IPS-15b (cell line): ENCODE data around the gene CWC22.

Experiments
- H3K27me3 ChIP-seq: one replicate; pipeline ENCODE4 v1.6.1; 2013; ENCODE audit warnings: low read length; ENCODE audit not compliant: control insufficient read depth, insufficient read depth
- H3K36me3 ChIP-seq: one replicate; pipeline ENCODE4 v1.6.1; 2013; ENCODE audit warnings: low read length; ENCODE audit not compliant: control insufficient read depth, insufficient read depth
- H3K4me1 ChIP-seq: one replicate; pipeline ENCODE4 v1.6.1; 2013; ENCODE audit warnings: mild to moderate bottlenecking, low read length; ENCODE audit not compliant: control insufficient read depth, insufficient read depth
- H3K4me3 ChIP-seq: one replicate; pipeline ENCODE4 v1.5.1; 2013; ENCODE audit warnings: low read depth, low read length
- H3K9ac ChIP-seq: one replicate; pipeline ENCODE4 v1.6.1; 2013; ENCODE audit warnings: low read depth, mild to moderate bottlenecking, low read length
- H3K9me3 ChIP-seq: one replicate; pipeline ENCODE4 v1.6.1; 2013; ENCODE audit warnings: mild to moderate bottlenecking, low read length; ENCODE audit not compliant: control insufficient read depth, insufficient read depth

Gene CWC22

GRCh38 chr2:179915395-179915992 lies 91.6 kb downstream of the CWC22 start:
- peaks cover 5% of the 10 kb centered on the region for H3K4me1 ChIP-seq
- no peak overlapping the region for H3K4me3 ChIP-seq
- no peaks in the 10 kb centered on the region for H3K36me3 ChIP-seq
- H3K27me3 ChIP-seq, result no peaks in the 10 kb centered on the region
- no peak overlapping the region for H3K9ac ChIP-seq
- no peaks in the 10 kb centered on the region for H3K9me3 ChIP-seq

- no peak overlapping the region for H3K9ac ChIP-seq
- H3K9me3 ChIP-seq, result no peaks in the 10 kb centered on the region
- no peaks in the 10 kb centered on the region for H3K27me3 ChIP-seq
- H3K4me1 ChIP-seq, result peaks cover 13% of the 10 kb centered on the region
- H3K4me3 ChIP-seq, result no peak overlapping the region
- H3K36me3 ChIP-seq, result no peaks in the 10 kb centered on the region
Observed at GRCh38 chr2:179913809-179914208, 93.3 kb downstream of the CWC22 start.

- Histone ChIP-seq H3K9ac (no peak overlapping the region), H3K4me3 (no peak overlapping the region), H3K27me3 (no peaks in the 10 kb centered on the region), H3K9me3 (no peaks in the 10 kb centered on the region), H3K4me1 (peaks cover 13% of the 10 kb centered on the region), H3K36me3 (no peaks in the 10 kb centered on the region)
Observed at GRCh38 chr2:179911569-179911968, 95.5 kb downstream of the CWC22 start.

GRCh38 chr2:179910735-179911113 lies 96.4 kb downstream of the CWC22 start:
- no peaks in the 10 kb centered on the region for H3K36me3 ChIP-seq
- no peak overlapping the region for H3K9ac ChIP-seq
- no peaks in the 10 kb centered on the region for H3K9me3 ChIP-seq
- peaks cover 13% of the 10 kb centered on the region for H3K4me1 ChIP-seq
- no peak overlapping the region for H3K4me3 ChIP-seq
- H3K27me3 ChIP-seq, result no peaks in the 10 kb centered on the region

- H3K4me3 ChIP-seq, result no peak overlapping the region
- no peaks in the 10 kb centered on the region for H3K27me3 ChIP-seq
- H3K9me3 ChIP-seq, result no peaks in the 10 kb centered on the region
- no peak overlapping the region for H3K9ac ChIP-seq
- no peaks in the 10 kb centered on the region for H3K36me3 ChIP-seq
- peaks cover 13% of the 10 kb centered on the region for H3K4me1 ChIP-seq
Observed at GRCh38 chr2:179909845-179910734, 97.0 kb downstream of the CWC22 start.

GRCh38 chr2:179900655-179901054 lies 106.4 kb downstream of the CWC22 start:
- no peak overlapping the region for H3K9ac ChIP-seq
- H3K27me3 ChIP-seq, result no peaks in the 10 kb centered on the region
- no peaks in the 10 kb centered on the region for H3K36me3 ChIP-seq
- H3K9me3 ChIP-seq, result peaks cover 4% of the 10 kb centered on the region
- no peaks in the 10 kb centered on the region for H3K4me1 ChIP-seq
- no peak overlapping the region for H3K4me3 ChIP-seq

- H3K4me3 ChIP-seq, result no peak overlapping the region
- H3K9me3 ChIP-seq, result peaks cover 4% of the 10 kb centered on the region
- no peaks in the 10 kb centered on the region for H3K4me1 ChIP-seq
- H3K9ac ChIP-seq, result no peak overlapping the region
- no peaks in the 10 kb centered on the region for H3K27me3 ChIP-seq
- H3K36me3 ChIP-seq, result no peaks in the 10 kb centered on the region
Observed at GRCh38 chr2:179899666-179900065, 107.4 kb downstream of the CWC22 start.

GRCh38 chr2:179898873-179899272 lies 108.2 kb downstream of the CWC22 start:
- Histone ChIP-seq H3K9me3 (peaks cover 4% of the 10 kb centered on the region), H3K9ac (no peak overlapping the region), H3K36me3 (no peaks in the 10 kb centered on the region), H3K4me3 (no peak overlapping the region), H3K27me3 (no peaks in the 10 kb centered on the region), H3K4me1 (no peaks in the 10 kb centered on the region)
